IMR-90 (cell line): ENCODE data around the gene CDK14. TPM values are rescaled to one million over a fixed set of nuclear protein-coding genes. Genes with fewer than 3 reads are reported as not detected.

Experiments used
- ATAC-seq: fragments of 200-7000 bp; cut with Tn5 transposase; 2 replicates; pipeline ENCODE4 v1.9.1; 2020; ENCODE audit warnings: low read depth, mild to moderate bottlenecking, moderate library complexity
- BruUV-seq: library from RNA; stranded (reverse); fragments of 400-500 nt; replicated peaks from 2 replicates; lab custom pipeline; 2021; lab: Mats Ljungman, UMichigan
- CTCF ChIA-PET: fragments of 300-600 bp; formaldehyde crosslinking; extraction: SDS; loops from one replicate; lab custom pipeline; 2021; ENCODE audit warnings: antibody characterized with exemption; lab: Yijun Ruan, JAX
- POLR2A ChIA-PET: fragments of 300-600 bp; sonication (Branson Sonifier 250); formaldehyde crosslinking; loops from one replicate; lab custom pipeline; 2022; ENCODE audit warnings: antibody characterized with exemption; ENCODE audit not compliant: unreplicated experiment; lab: Charles Lee
- DNase-seq: peaks from one replicate; pipeline ENCODE4 v3.0.0; 2013
- H2AFZ ChIP-seq: replicated peaks from 2 replicates; pipeline ENCODE3; 2013; ENCODE audit warnings: low read length, mild to moderate bottlenecking; ENCODE audit not compliant: poor library complexity
- H2AK5ac ChIP-seq: 2 replicates; pipeline ENCODE4 v1.6.1; 2013; ENCODE audit warnings: low read depth, low read length, inconsistent platforms
- H2AK9ac ChIP-seq: replicated peaks from 2 replicates; pipeline ENCODE3; 2013; ENCODE audit warnings: mild to moderate bottlenecking, low read depth, low read length, moderate library complexity; ENCODE audit not compliant: poor library complexity
- H2BK120ac ChIP-seq: 2 replicates; pipeline ENCODE4 v1.6.1; 2013; ENCODE audit warnings: low read depth, low read length, inconsistent platforms
- H2BK15ac ChIP-seq: 3 replicates; pipeline ENCODE4 v1.6.1; 2013; ENCODE audit warnings: low read depth, low read length, inconsistent platforms
- H2BK20ac ChIP-seq: 2 replicates; pipeline ENCODE4 v1.6.1; 2013; ENCODE audit warnings: low read depth, mild to moderate bottlenecking, inconsistent platforms, low read length, moderate library complexity
- H2BK5ac ChIP-seq: 2 replicates; pipeline ENCODE4 v1.6.1; 2013; ENCODE audit warnings: mild to moderate bottlenecking, low read depth, low read length, inconsistent platforms; ENCODE audit not compliant: poor library complexity, severe bottlenecking
- H3K14ac ChIP-seq: replicated peaks from 2 replicates; pipeline ENCODE4 v1.6.1; 2013; ENCODE audit warnings: low read depth, low read length, inconsistent platforms
- H3K18ac ChIP-seq: 2 replicates; pipeline ENCODE4 v1.6.1; 2013; ENCODE audit warnings: low read depth, low read length, control low read depth
- H3K23ac ChIP-seq: 2 replicates; pipeline ENCODE4 v1.6.1; 2013; ENCODE audit warnings: low read depth, low read length, inconsistent platforms
- H3K27ac ChIP-seq: 2 replicates; pipeline ENCODE4 v1.5.1; 2013; ENCODE audit warnings: mild to moderate bottlenecking, control low read depth, low read length; ENCODE audit not compliant: insufficient read depth
- H3K27me3 ChIP-seq: 2 replicates; pipeline ENCODE4 v1.6.1; 2013; ENCODE audit warnings: low read length; ENCODE audit not compliant: control insufficient read depth, insufficient read depth
- H3K36me3 ChIP-seq: 2 replicates; pipeline ENCODE4 v1.6.1; 2013; ENCODE audit warnings: low read length, mixed read lengths; ENCODE audit not compliant: control insufficient read depth, insufficient read depth
- H3K4ac ChIP-seq: 2 replicates; pipeline ENCODE4 v1.6.1; 2013; ENCODE audit warnings: low read depth, low read length, inconsistent platforms
- H3K4me1 ChIP-seq: 2 replicates; pipeline ENCODE4 v1.6.1; 2013; ENCODE audit warnings: low read length, mixed read lengths; ENCODE audit not compliant: control insufficient read depth, insufficient read depth
- H3K4me2 ChIP-seq: 2 replicates; pipeline ENCODE4 v1.6.1; 2013; ENCODE audit warnings: low read depth, mild to moderate bottlenecking, control low read depth, low read length, moderate library complexity
- H3K4me3 ChIP-seq: 2 replicates; pipeline ENCODE4 v1.5.1; 2013; ENCODE audit warnings: low read depth, mild to moderate bottlenecking, control low read depth, low read length, moderate library complexity; ENCODE audit not compliant: insufficient read depth
- H3K56ac ChIP-seq: 2 replicates; pipeline ENCODE4 v1.6.1; 2013; ENCODE audit warnings: low read length, inconsistent platforms; ENCODE audit not compliant: insufficient read depth; ENCODE audit errors: extremely low read depth
- H3K79me1 ChIP-seq, 2 experiments: 2 replicates each; pipeline ENCODE4 v1.6.1; 2013; ENCODE audit warnings: low read length in 2 of 2, inconsistent platforms in 1 of 2, low read depth in 1 of 2
- H3K9ac ChIP-seq: 2 replicates; pipeline ENCODE4 v1.6.1; 2013; ENCODE audit warnings: low read depth, low read length, control low read depth
- H3K9me1 ChIP-seq: 2 replicates; pipeline ENCODE4 v1.6.1; 2013; ENCODE audit warnings: low read length, inconsistent platforms; ENCODE audit not compliant: insufficient read depth
- H3K9me3 ChIP-seq: 2 replicates; pipeline ENCODE4 v1.6.1; 2013; ENCODE audit warnings: low read length; ENCODE audit not compliant: control insufficient read depth, insufficient read depth
- H4K20me1 ChIP-seq: 2 replicates; pipeline ENCODE4 v1.6.1; 2013; ENCODE audit warnings: low read length, inconsistent platforms; ENCODE audit not compliant: insufficient read depth
- H4K5ac ChIP-seq: 2 replicates; pipeline ENCODE4 v1.6.1; 2013; ENCODE audit warnings: mild to moderate bottlenecking, low read depth, low read length, control low read depth
- H4K8ac ChIP-seq, 2 experiments: 2 replicates each; pipeline ENCODE4 v1.6.1; 2013; ENCODE audit warnings: low read depth in 2 of 2, low read length in 2 of 2, control low read depth in 1 of 2, inconsistent platforms in 1 of 2
- H4K91ac ChIP-seq: 2 replicates; pipeline ENCODE4 v1.6.1; 2013; ENCODE audit warnings: low read depth, low read length, inconsistent platforms; ENCODE audit not compliant: insufficient read depth
- BHLHE40 ChIP-seq: fragments of 150-350 bp; IDR thresholded peaks from 2 replicates; pipeline ENCODE4 v1.6.1; 2016; ENCODE audit warnings: mild to moderate bottlenecking, low read depth, low read length
- CHD1 ChIP-seq: IDR thresholded peaks from 2 replicates; pipeline ENCODE4 v1.6.1; 2012; ENCODE audit warnings: low read depth, low read length, improper control_type of control experiment
- ELK1 ChIP-seq: fragments of 150-350 bp; IDR thresholded peaks from 2 replicates; pipeline ENCODE4 v1.6.1; 2016; ENCODE audit warnings: low read depth, mild to moderate bottlenecking, low read length, moderate library complexity, borderline replicate concordance
- FOS ChIP-seq: fragments of 150-350 bp; IDR thresholded peaks from 2 replicates; pipeline ENCODE4 v1.6.1; 2016; ENCODE audit warnings: low read depth, low read length
- RCOR1 ChIP-seq: IDR thresholded peaks from 2 replicates; pipeline ENCODE4 v1.6.1; 2012; ENCODE audit warnings: mild to moderate bottlenecking, low read length, improper control_type of control experiment; ENCODE audit not compliant: insufficient replicate concordance
- RFX5 ChIP-seq: IDR thresholded peaks from 2 replicates; pipeline ENCODE4 v1.8.0; 2012; ENCODE audit warnings: low read depth, mild to moderate bottlenecking, low read length, moderate library complexity
- SMC3 ChIP-seq: fragments of 150-350 bp; IDR thresholded peaks from 2 replicates; pipeline ENCODE4 v1.6.1; 2016; ENCODE audit warnings: low read depth, mild to moderate bottlenecking, antibody characterized with exemption, low read length, moderate library complexity
- WGBS, 2 experiments: methylation state at CpG; one replicate each; pipeline versions ENCODE4 v1.1.5 to v1.1.7; 2013; ENCODE audit warnings: missing lambda C conversion rate in 2 of 2; ENCODE audit not compliant: insufficient read length in 1 of 2; ENCODE audit errors: extremely low coverage in 2 of 2; 5-methylcytosine and 5-hydroxymethylcytosine counted together
- dilution Hi-C: fragments of 300-500 bp; cut with HindIII; formaldehyde crosslinking; loops from one replicate; pipeline ENCODE4 v1.14.3; 2018; ENCODE audit warnings: low sequenced_read_pairs; ENCODE audit not compliant: unreplicated experiment
- in situ Hi-C: fragments of 300-500 bp; cut with MboI; formaldehyde crosslinking; loops from 3 replicates; pipeline ENCODE4 v1.14.3; 2019; ENCODE audit warnings: low sequenced_read_pairs, inconsistent platforms, mixed read lengths
- intact Hi-C: fragments of 100-400 bp; cut with micrococcal nuclease; formaldehyde crosslinking; loops from 2 replicates; pipeline ENCODE4 v1.10.0; 2022
- polyA plus RNA-seq, 3 experiments: library from polyadenylated mRNA; depleted of rRNA; stranded (reverse); fragments of >200 nt; gene quantifications; 2 replicates each; pipeline ENCODE4 v1.2.3, GENCODE V29; 2012; ENCODE audit warnings: low replicate concordance in 1 of 3
- total RNA-seq: library from RNA; depleted of rRNA; stranded (reverse); fragments of >200 nt; gene quantifications from 2 replicates; pipeline ENCODE4 v1.2.3, GENCODE V29; 2012

Gene CDK14
- total and polyA plus RNA-seq, 2 of the 4 experiments (the other 2 are of a cell fraction) = 10.1 to 29.6 TPM

GRCh38 chr7:90740386-90740785 is 144.3 kb downstream of the CDK14 start:
- H3K18ac ChIP-seq = no peak overlapping the region
- ChIA-PET POLR2A (interaction anchor here (0.6 kb wide), 1 partner anchor 33 kb away, joined by 3 read pairs; no protein-coding TSS in a partner anchor), CTCF (no interaction called here)
- H3K14ac ChIP-seq = no peak overlapping the region
- H4K20me1 ChIP-seq = no peaks in the 10 kb centered on the region
- no peak for DNase-seq
- intact Hi-C loops = no loop called here
- no TSS peak for BruUV-seq
- H2AK5ac ChIP-seq = no peak overlapping the region
- no peak overlapping the region for H3K4ac ChIP-seq
- H3K4me3 ChIP-seq = no peak overlapping the region
- no peak overlapping the region for H2AK9ac ChIP-seq
- no peak overlapping the region for H4K8ac ChIP-seq
- no peaks in the 10 kb centered on the region for H3K9me3 ChIP-seq
- no peak for TF ChIP-seq RCOR1
- TF ChIP-seq BHLHE40 = no peak
- TF ChIP-seq ELK1 = no peak
- TF ChIP-seq CHD1 = no peak
- no peak for TF ChIP-seq RFX5
- no peak for TF ChIP-seq SMC3
- no peak for TF ChIP-seq FOS
- H2AFZ ChIP-seq = no peak overlapping the region
- H3K4me1 ChIP-seq = no peaks in the 10 kb centered on the region
- no peak overlapping the region for H2BK120ac ChIP-seq
- no peak overlapping the region for H3K27ac ChIP-seq
- peaks cover 0 to 3% of the 10 kb centered on the region in 2 experiments; a peak in 1 of 4 replicates for H3K79me1 ChIP-seq
- in situ Hi-C loops = no loop called here
- no peak overlapping the region for H3K23ac ChIP-seq
- WGBS, 2 experiments = no CpG with 5 or more reads among the region's 3 CpGs
- H3K9me1 ChIP-seq = no peaks in the 10 kb centered on the region; the same call in 1 of the 2 replicates
- H3K36me3 ChIP-seq = peaks cover 2% of the 10 kb centered on the region; the same call in 1 of the 2 replicates
- H3K4me2 ChIP-seq = no peak overlapping the region
- dilution Hi-C loops = no loop called here
- no peaks in the 10 kb centered on the region for H3K27me3 ChIP-seq
- no peak overlapping the region for H4K91ac ChIP-seq
- no peak for ATAC-seq
- H3K56ac ChIP-seq = no peak overlapping the region
- no peak overlapping the region for H3K9ac ChIP-seq
- H2BK20ac ChIP-seq = no peak overlapping the region
- H4K5ac ChIP-seq = no peak overlapping the region
- H2BK5ac ChIP-seq = no peak overlapping the region
- no peak overlapping the region for H2BK15ac ChIP-seq
